ENCODE results near the gene CX3CL1.

GRCh38 chr16:57411362-57411976 lies 39.2 kb downstream of the CX3CL1 start:
- TF ChIP-seq CTCF (IDR thresholded peaks at IDR 0.05 in 2 of 3, conservative IDR thresholded peaks at IDR 0.05 in 1 of 3; ENCODE audit: borderline replicate concordance in 1 of 3, insufficient read depth in 1 of 3, low read depth in 2 of 3, low read length in 2 of 3) (no peak), EZH2phosphoT487 (IDR thresholded peaks at IDR 0.05; ENCODE audit: borderline replicate concordance) (no peak), RAD21 (IDR thresholded peaks at IDR 0.05; ENCODE audit: low read depth) (no peak), POLR2A (IDR thresholded peaks at IDR 0.05; ENCODE audit: borderline replicate concordance, extremely low read depth, insufficient read depth, insufficient read length) (no peak), ZNF274 (IDR thresholded peaks at IDR 0.05; ENCODE audit: low read depth, low read length) (no peak), EZH2 (IDR thresholded peaks at IDR 0.05) (no peak), MAX (IDR thresholded peaks at IDR 0.05) (no peak), ZFX (IDR thresholded peaks at IDR 0.05) (no peak), SRF (IDR thresholded peaks at IDR 0.05; ENCODE audit: low read depth) (no peak), SIN3A (IDR thresholded peaks at IDR 0.05; ENCODE audit: low read depth) (no peak), CBX3 (IDR thresholded peaks at IDR 0.05; ENCODE audit: low read depth) (no peak), CEBPB (IDR thresholded peaks at IDR 0.05; ENCODE audit: low read depth) (no peak)

All from HCT116 (cell line).